HG03521 (cell line): ENCODE data around the gene CSF3.
"Not testable (repeated sequence)": the region's sequence is repeated elsewhere in the genome, so short reads cannot be mapped to it uniquely, and the experiment has no call there.

Experiments
- ATAC-seq: cut with Tn5 transposase; IDR thresholded peaks from one replicate; pipeline ENCODE4 v1.9.1; 2021; ENCODE audit warnings: mild to moderate bottlenecking, moderate library complexity; ENCODE audit not compliant: unreplicated experiment

The CSF3 gene

GRCh38 chr17:39996800-39997199 is 18.4 kb upstream of the CSF3 start:
- no peak for ATAC-seq

GRCh38 chr17:39997543-39997942 is 17.7 kb upstream of the CSF3 start:
- ATAC-seq, result no peak

- no peak for ATAC-seq
Measured at GRCh38 chr17:39999067-39999466, 16.2 kb upstream of the CSF3 start.

GRCh38 chr17:40000161-40000560 is 15.1 kb upstream of the CSF3 start:
- ATAC-seq, result no peak

- ATAC-seq, result not testable (repeated sequence)
Measured at GRCh38 chr17:40001335-40001734, 13.9 kb upstream of the CSF3 start.

- no peak for ATAC-seq
Measured at GRCh38 chr17:40004072-40004471, 11.2 kb upstream of the CSF3 start.

- no peak for ATAC-seq
Measured at GRCh38 chr17:40004712-40005111, 10.5 kb upstream of the CSF3 start.

GRCh38 chr17:40005520-40005919 is 9.7 kb upstream of the CSF3 start:
- ATAC-seq, result no peak

GRCh38 chr17:40010946-40011500 is 4.2 kb upstream of the CSF3 start:
- ATAC-seq, result not testable (repeated sequence)

GRCh38 chr17:40012017-40012647 is 3.1 kb upstream of the CSF3 start:
- not testable (repeated sequence) for ATAC-seq

- no peak for ATAC-seq
Measured at GRCh38 chr17:40014375-40014980, 762 bp upstream of the CSF3 start.

GRCh38 chr17:40015998-40016985 is 1.1 kb downstream of the CSF3 start:
- no peak for ATAC-seq

GRCh38 chr17:40017422-40018080 is 2.3 kb downstream of the CSF3 start:
- ATAC-seq, result no peak

- ATAC-seq, result no peak
Measured at GRCh38 chr17:40018211-40019121, 3.2 kb downstream of the CSF3 start.

GRCh38 chr17:40019140-40019991 is 4.1 kb downstream of the CSF3 start:
- ATAC-seq, result no peak

- ATAC-seq, result no peak
Measured at GRCh38 chr17:40020146-40020545, 4.9 kb downstream of the CSF3 start.

- ATAC-seq, result no peak
Measured at GRCh38 chr17:40021451-40021971, 6.3 kb downstream of the CSF3 start.

- no peak for ATAC-seq
Measured at GRCh38 chr17:40022497-40022896, 7.3 kb downstream of the CSF3 start.
